ENCODE results near the gene HOXB13.

HOXB13 gene

DNA sequence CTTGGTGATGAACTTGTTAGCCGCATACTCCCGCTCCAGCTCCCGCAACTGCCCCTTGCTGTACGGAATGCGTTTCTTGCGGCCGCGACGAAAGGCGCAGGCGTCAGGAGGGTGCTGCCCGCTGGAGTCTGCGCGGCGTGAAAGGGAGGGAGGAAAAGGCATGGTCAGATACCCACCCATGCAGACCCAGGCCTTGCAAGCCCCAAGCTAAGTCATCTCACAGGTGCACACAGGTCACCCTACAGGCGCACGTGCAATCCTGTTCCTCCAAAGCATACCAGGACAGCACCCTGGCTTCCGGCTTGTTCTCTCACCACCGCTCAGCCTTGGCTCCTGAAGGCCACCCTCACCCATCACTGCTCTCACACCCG lies 1.6 kb downstream of the HOXB13 start:
- TF ChIP-seq, protein P1, sequence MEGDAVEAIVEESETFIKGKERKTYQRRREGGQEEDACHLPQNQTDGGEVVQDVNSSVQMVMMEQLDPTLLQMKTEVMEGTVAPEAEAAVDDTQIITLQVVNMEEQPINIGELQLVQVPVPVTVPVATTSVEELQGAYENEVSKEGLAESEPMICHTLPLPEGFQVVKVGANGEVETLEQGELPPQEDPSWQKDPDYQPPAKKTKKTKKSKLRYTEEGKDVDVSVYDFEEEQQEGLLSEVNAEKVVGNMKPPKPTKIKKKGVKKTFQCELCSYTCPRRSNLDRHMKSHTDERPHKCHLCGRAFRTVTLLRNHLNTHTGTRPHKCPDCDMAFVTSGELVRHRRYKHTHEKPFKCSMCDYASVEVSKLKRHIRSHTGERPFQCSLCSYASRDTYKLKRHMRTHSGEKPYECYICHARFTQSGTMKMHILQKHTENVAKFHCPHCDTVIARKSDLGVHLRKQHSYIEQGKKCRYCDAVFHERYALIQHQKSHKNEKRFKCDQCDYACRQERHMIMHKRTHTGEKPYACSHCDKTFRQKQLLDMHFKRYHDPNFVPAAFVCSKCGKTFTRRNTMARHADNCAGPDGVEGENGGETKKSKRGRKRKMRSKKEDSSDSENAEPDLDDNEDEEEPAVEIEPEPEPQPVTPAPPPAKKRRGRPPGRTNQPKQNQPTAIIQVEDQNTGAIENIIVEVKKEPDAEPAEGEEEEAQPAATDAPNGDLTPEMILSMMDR (conservative IDR thresholded peaks at IDR 0.05; ENCODE audit: control insufficient read depth, insufficient read depth, low read depth, low read length) = no peak
- no peak for DNase-seq (ENCODE audit: low read depth)
- H3K4me3 ChIP-seq (ENCODE audit: control insufficient read depth, low read depth, low read length) = no peak overlapping the region

DNA sequence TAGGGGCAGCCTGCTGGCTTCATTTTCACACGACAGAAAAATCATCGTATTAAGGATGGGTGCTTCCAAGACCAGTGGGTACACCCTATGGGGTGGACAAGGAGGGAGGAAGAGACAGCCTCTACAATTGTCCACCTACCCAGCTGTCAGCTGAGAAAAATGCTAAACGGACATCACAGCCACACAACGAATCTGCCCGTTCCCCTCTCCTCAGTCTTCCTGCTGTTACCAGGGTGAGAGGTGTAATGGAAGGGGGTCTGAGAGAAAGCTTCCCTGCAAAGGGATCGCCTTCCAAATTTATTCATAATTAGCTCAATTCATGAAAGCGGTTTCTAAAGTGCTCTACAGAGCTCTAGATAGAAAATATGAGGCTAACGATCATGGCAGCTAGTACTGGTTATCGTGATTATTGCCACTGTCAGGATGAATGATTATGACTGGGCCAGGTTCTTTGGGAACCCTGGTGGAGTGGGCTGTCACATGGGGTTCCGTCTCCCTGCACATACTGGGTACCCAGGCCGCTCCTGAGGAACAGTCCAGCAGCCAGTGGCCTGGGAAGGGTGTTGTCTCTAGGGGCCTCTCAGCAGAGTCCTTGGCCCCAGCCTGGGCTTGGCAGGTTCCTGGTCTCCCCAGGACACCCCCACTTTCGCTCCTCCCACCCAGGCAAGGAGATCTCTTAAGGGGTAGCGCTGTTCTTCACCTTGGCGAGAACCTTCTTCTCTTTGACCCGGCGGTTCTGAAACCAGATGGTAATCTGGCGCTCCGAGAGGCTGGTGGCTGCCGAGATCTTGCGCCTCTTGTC lies 2.2 kb downstream of the HOXB13 start:
- TF ChIP-seq, protein P1 (conservative IDR thresholded peaks at IDR 0.05; ENCODE audit: control insufficient read depth, insufficient read depth, low read depth, low read length) = no peak
- H3K4me3 ChIP-seq (ENCODE audit: control insufficient read depth, low read depth, low read length) = no peak overlapping the region
- no peak for DNase-seq (ENCODE audit: low read depth)

DNA sequence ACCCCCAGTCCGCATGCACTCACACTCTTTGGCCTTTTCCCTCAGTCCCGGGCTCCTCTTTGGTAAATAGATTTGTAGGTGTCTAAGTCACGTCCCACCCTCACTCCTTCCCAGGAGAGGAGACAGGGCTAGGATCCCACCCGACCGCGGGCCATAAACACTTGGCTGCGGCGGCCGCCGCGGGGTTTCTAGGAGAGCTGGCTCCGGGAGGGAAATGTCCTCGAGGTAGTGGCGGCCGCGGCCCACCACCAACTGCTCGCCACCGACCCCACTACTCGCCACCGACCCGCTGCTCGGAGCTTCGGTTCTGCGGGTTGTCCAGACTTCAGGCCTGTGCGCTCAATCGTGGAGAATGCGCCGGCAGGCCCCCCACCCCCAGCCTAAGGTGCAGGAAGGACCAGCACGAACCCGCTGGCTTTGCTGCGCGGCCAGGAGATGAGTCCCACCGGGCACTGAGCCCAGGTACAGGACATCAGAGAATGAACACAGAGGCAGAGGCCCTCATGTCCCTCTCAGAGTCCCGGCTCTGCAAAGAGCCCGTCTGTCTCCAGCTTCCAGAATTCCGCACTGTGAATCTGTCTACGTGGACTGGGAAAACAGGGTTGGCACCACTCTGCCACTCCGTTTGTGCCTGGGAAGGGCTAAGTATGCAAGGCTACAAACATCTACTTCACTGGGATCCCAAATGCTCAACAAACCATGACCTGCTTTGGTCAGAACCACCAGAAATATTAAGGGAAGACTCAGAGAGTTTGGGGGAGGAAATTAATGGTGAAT lies 3.1 kb downstream of the HOXB13 start:
- H3K4me3 ChIP-seq (ENCODE audit: control insufficient read depth, low read depth, low read length) = no peak overlapping the region
- no peak for DNase-seq (ENCODE audit: low read depth)
- TF ChIP-seq, protein P1 (conservative IDR thresholded peaks at IDR 0.05; ENCODE audit: control insufficient read depth, insufficient read depth, low read depth, low read length) = no peak

DNA sequence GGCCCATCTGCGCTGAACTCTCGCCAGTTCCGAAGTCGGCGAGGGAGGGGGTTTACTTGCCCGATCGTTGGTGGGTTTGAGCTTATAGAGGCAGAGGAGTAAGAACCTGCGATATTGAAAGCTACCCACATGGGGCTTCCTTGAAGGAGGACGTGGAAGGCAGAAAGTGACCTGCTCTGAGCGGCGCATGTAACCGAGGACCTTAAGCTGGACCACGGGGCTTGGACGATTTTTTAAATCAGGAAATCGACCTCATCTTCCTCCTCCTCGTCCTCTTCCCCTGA lies 3.6 kb downstream of the HOXB13 start:
- no peak overlapping the region for H3K4me3 ChIP-seq (ENCODE audit: control insufficient read depth, low read depth, low read length)
- TF ChIP-seq, protein P1 (conservative IDR thresholded peaks at IDR 0.05; ENCODE audit: control insufficient read depth, insufficient read depth, low read depth, low read length) = no peak
- DNase-seq (ENCODE audit: low read depth) = no peak

DNA sequence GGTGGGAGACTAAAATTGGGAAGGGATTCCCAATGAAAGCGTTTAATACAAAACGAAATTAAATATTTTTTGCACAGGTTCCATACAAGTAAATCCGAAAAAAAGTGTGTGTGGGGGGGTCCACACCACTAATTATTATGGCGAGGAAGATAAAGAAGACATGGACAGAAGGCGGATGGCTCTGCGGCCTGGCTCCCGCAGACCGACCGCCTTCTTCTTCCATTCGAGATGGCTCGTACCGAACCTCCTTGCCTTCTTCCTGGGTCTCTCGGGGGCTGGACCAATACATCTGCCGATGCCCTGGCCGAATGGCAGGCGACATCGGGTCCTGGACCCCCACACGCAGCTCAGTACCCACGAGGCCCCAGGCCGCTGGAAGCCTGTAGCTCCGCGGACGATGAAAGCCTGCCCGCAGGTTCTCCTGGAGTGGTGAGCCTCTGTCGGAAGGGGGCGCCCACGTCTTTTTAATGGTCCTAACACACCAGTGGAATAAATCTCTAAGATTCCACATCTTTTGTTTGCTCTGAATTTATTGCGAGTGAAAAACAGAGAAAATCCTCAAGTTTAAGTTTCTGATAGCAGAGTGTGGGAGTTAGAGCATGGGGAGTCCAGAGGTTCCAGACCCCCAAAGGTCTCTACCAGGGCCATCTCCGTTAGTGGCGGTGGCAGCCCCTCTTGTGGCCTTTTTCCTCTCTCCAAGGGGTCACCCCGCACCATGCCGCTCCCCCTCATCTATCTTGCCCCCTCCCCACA lies 4.1 kb downstream of the HOXB13 start:
- no peak overlapping the region for H3K4me3 ChIP-seq (ENCODE audit: control insufficient read depth, low read depth, low read length)
- TF ChIP-seq, protein P1 (conservative IDR thresholded peaks at IDR 0.05; ENCODE audit: control insufficient read depth, insufficient read depth, low read depth, low read length) = peak; percentile 71
- DNase-seq (ENCODE audit: low read depth) = peak; percentile 73

DNA sequence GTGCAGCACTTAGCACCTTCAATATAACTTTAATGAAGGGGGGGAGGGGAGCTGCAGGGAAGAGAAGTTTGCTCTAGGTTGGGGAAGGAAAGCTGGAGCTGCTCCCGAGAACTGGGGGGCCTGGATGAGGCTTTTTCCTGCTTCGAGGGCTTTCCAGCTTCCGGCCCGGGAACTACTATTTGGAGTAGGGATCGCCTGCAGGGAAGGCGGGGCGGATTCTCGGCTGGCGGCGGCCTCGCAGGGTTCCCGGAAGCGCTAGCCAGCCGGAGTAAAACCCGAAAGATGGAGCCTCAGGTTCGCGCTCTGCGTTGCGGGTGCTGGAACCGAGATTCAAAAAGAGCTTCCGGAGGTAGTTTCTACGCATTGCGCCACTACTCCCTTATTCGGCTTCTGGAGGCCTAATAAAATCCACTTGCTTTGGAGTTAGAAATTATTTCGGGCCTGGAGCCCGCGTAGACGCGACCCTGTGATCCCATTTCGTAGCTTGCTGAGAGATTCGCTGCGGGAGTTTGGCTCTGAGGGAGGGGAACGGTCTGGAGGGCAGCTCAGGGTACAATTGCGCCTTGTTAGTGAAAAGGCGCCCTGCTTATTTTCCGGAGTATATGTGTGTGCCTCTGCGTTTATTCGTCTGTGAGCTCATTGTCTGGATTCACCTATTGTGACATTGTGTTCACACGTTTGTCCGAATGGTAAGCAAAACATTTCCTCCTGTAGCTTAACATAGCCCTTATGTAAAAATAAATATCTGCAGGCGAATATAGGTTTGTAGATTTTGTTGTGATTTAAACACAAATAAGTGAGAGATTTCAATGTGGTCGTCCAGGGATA lies 4.9 kb downstream of the HOXB13 start:
- H3K4me3 ChIP-seq (ENCODE audit: control insufficient read depth, low read depth, low read length) = no peak overlapping the region
- TF ChIP-seq, protein P1 (conservative IDR thresholded peaks at IDR 0.05; ENCODE audit: control insufficient read depth, insufficient read depth, low read depth, low read length) = no peak
- no peak for DNase-seq (ENCODE audit: low read depth)
